WTC11 (cell line): ENCODE measurements around the gene KIRREL3.

Experiments used
- CREB1 ChIP-seq: sonication (generic); formaldehyde crosslinking; IDR thresholded peaks from 2 replicates; pipeline ENCODE4 v1.8.0; 2023; ENCODE audit warnings: mild to moderate bottlenecking, missing genetic modification reagents
- KAT7 ChIP-seq: sonication (generic); formaldehyde crosslinking; IDR thresholded peaks from 2 replicates; pipeline ENCODE4 v1.8.1; 2023; ENCODE audit warnings: missing genetic modification reagents, mild to moderate bottlenecking, borderline replicate concordance
- TF ChIP-seq, protein P1 (sequence below): fragments of 250-450 bp; sonication (Bioruptor Pico); conservative IDR thresholded peaks from 2 replicates; pipeline ENCODE4 v1.9.0; 2021; ENCODE audit warnings: mild to moderate bottlenecking
- TF ChIP-seq, protein P2 (sequence below): fragments of 200-600 bp; IDR thresholded peaks from 2 replicates; pipeline ENCODE4 v1.8.0; 2022; ENCODE audit warnings: antibody characterized with exemption

DNA sequence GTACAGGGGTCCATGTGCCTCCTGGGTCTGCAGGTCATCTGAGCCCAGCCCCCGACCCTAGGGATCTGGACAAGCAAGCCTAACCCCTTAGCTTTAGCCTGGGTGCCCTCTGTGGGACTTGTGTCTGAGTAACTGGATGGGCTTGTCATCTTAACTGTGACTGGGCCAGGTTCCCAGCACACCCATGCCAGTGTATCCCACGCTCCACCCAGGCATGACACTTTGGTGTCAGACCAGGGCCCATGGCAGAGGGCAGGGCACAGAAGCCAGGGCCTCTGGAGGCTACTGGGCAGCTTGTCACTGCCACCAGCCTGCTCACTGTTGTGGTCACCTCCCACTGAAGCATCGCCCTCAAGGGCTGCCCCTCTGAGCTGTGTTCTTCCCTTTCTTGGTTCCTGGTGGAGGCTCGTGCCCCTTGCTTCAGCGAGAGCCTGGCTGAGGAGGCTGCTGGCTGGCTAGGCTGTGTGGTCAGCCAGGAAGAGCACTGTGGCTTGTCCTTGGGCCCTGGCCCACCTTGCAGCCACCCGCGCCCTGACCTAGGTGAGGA lies 564.3 kb downstream of the KIRREL3 start:
- TF ChIP-seq, protein P1, sequence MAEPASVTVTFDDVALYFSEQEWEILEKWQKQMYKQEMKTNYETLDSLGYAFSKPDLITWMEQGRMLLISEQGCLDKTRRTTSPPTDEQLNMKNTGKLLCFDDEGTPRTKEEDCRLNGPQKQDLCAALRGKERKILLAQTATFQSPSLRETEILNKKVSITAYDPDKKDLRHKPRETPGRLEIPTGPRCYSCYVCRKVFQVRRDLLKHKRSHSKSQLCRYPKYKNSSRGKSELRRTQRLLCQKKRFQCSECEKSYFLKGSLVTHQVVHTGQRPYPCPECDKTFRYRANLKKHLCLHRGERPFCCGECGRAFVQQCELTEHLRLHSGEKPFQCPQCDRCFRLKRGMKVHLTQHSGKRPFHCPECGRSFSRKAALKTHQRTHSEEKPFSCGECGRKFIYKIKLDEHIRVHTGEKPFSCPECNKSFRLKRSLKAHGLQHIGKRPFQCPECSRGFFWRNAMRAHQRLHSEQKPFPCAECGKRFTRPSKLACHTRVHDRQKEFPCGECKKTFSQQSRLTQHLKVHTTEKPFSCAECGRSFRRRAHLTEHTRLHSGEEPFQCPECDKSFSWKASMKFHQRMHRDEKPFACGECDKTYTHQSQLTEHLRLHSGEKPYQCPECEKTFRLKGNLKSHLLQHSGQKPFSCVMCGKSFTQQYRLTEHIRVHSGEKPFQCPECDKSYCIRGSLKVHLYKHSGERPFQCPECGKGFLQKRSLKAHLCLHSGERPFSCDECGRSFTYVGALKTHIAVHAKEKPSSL = no peak
- TF ChIP-seq, protein P2, sequence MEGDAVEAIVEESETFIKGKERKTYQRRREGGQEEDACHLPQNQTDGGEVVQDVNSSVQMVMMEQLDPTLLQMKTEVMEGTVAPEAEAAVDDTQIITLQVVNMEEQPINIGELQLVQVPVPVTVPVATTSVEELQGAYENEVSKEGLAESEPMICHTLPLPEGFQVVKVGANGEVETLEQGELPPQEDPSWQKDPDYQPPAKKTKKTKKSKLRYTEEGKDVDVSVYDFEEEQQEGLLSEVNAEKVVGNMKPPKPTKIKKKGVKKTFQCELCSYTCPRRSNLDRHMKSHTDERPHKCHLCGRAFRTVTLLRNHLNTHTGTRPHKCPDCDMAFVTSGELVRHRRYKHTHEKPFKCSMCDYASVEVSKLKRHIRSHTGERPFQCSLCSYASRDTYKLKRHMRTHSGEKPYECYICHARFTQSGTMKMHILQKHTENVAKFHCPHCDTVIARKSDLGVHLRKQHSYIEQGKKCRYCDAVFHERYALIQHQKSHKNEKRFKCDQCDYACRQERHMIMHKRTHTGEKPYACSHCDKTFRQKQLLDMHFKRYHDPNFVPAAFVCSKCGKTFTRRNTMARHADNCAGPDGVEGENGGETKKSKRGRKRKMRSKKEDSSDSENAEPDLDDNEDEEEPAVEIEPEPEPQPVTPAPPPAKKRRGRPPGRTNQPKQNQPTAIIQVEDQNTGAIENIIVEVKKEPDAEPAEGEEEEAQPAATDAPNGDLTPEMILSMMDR = no peak
- no peak for TF ChIP-seq KAT7 (CRISPR knock-in tag)
- TF ChIP-seq CREB1 (CRISPR knock-in tag) = no peak
